ENCODE results near the gene DYNC1I1.

GRCh38 chr7:95997632-95998031, 225.3 kb downstream of the DYNC1I1 start:
- no peak for TF ChIP-seq CTCF (IDR thresholded peaks at IDR 0.05)
- TF ChIP-seq POLR2AphosphoS5 (IDR thresholded peaks at IDR 0.05), result no peak

Measured in upper lobe of left lung (tissue), 4 donors.